GM18499 (cell line): Measurements from ENCODE around the gene LRRN2.

ENCODE experiments used
- ATAC-seq: cut with Tn5 transposase; IDR thresholded peaks from one replicate; pipeline ENCODE4 v1.9.1; 2021; ENCODE audit warnings: moderate number of reproducible peaks; ENCODE audit not compliant: insufficient read depth, unreplicated experiment

LRRN2 gene

GRCh38 chr1:204613636-204614035 is 71.9 kb downstream of the LRRN2 start:
- ATAC-seq = no peak

- no peak for ATAC-seq
Measured at GRCh38 chr1:204612326-204612725, 73.2 kb downstream of the LRRN2 start.

- ATAC-seq = no peak
Measured at GRCh38 chr1:204611036-204611435, 74.5 kb downstream of the LRRN2 start.

GRCh38 chr1:204607910-204608309 is 77.6 kb downstream of the LRRN2 start:
- ATAC-seq = no peak

- no peak for ATAC-seq
Measured at GRCh38 chr1:204605791-204606190, 79.7 kb downstream of the LRRN2 start.

GRCh38 chr1:204602871-204603542 is 82.5 kb downstream of the LRRN2 start:
- ATAC-seq = no peak

GRCh38 chr1:204602111-204602579 is 83.4 kb downstream of the LRRN2 start:
- ATAC-seq = no peak

GRCh38 chr1:204600968-204601367 is 84.6 kb downstream of the LRRN2 start:
- no peak for ATAC-seq

GRCh38 chr1:204600203-204600602 is 85.3 kb downstream of the LRRN2 start:
- no peak for ATAC-seq

GRCh38 chr1:204599596-204599995 is 85.9 kb downstream of the LRRN2 start:
- ATAC-seq = no peak

- no peak for ATAC-seq
Measured at GRCh38 chr1:204599098-204599497, 86.4 kb downstream of the LRRN2 start.

GRCh38 chr1:204598319-204598969 is 87.1 kb downstream of the LRRN2 start:
- no peak for ATAC-seq

- ATAC-seq = no peak
Measured at GRCh38 chr1:204592246-204592948, 93.1 kb downstream of the LRRN2 start.

GRCh38 chr1:204591473-204592090 is 94.0 kb downstream of the LRRN2 start:
- no peak for ATAC-seq

- ATAC-seq = no peak
Measured at GRCh38 chr1:204589409-204590038, 96.0 kb downstream of the LRRN2 start.

- ATAC-seq = no peak
Measured at GRCh38 chr1:204588826-204589225, 96.7 kb downstream of the LRRN2 start.

- no peak for ATAC-seq
Measured at GRCh38 chr1:204587621-204588020, 97.9 kb downstream of the LRRN2 start.

- no peak for ATAC-seq
Measured at GRCh38 chr1:204584699-204585372, 100.7 kb downstream of the LRRN2 start.

GRCh38 chr1:204583909-204584632 is 101.5 kb downstream of the LRRN2 start:
- no peak for ATAC-seq
